Colonic mucosa (tissue), 4 donors: Measurements from ENCODE around the gene ENOSF1. TPM values are rescaled to one million over a fixed set of nuclear protein-coding genes. Genes with fewer than 3 reads are reported as not detected.

Source experiments
- DNase-seq: peaks from one replicate; pipeline ENCODE4 v3.0.0-alpha.2; 2020
- H3K27ac ChIP-seq: fragments of 200-600 bp; one replicate; pipeline ENCODE4 v1.8.0; 2021
- H3K27me3 ChIP-seq: fragments of 200-600 bp; one replicate; pipeline ENCODE4 v1.8.0; 2021
- H3K36me3 ChIP-seq: fragments of 200-600 bp; one replicate; pipeline ENCODE4 v1.8.0; 2021
- H3K4me1 ChIP-seq: fragments of 200-600 bp; one replicate; pipeline ENCODE4 v1.8.0; 2021; ENCODE audit warnings: mild to moderate bottlenecking
- H3K4me3 ChIP-seq: fragments of 200-600 bp; one replicate; pipeline ENCODE4 v1.8.0; 2021
- H3K9ac ChIP-seq, 2 donors: one replicate each; pipeline ENCODE4 v1.7.0; 2013; ENCODE audit warnings: control low read depth in 2 of 2, low read depth in 2 of 2, low read length in 2 of 2
- H3K9me3 ChIP-seq: fragments of 200-600 bp; one replicate; pipeline ENCODE4 v1.8.0; 2021
- CTCF ChIP-seq: fragments of 200-600 bp; IDR thresholded peaks from one replicate; pipeline ENCODE4 v1.8.0; 2022; ENCODE audit warnings: antibody characterized with exemption, mild to moderate bottlenecking
- intact Hi-C: fragments of 100-400 bp; cut with DNase I; formaldehyde crosslinking; loops from one replicate; pipeline ENCODE4 v1.14.1; 2022
- total RNA-seq, 2 donors: library from RNA; stranded (reverse); fragmentation: NEBNext Ultra II Directional in 1 of 2; extraction: Animal tissue kit (Norgen Biotek cat#: 25700) in 1 of 2; gene quantifications; one replicate each; pipeline ENCODE4 v1.2.1, GENCODE V29; 2021
- donor health status: healthy.
- donor health status: DM: no; HTN: no; CAD: no.
- donor health status: DM: no; HTN: no; CAD: no.

The ENOSF1 gene
- total RNA-seq, 2 donors from 2014 or later: 51.7 to 103 TPM

- intact Hi-C loops: no loop called here
- no peak overlapping the region for H3K9ac ChIP-seq
- H3K4me1 ChIP-seq: no peaks in the 10 kb centered on the region
- no peak for TF ChIP-seq CTCF
- H3K4me3 ChIP-seq: no peak overlapping the region
- H3K27ac ChIP-seq: no peak overlapping the region
- DNase-seq: no peak
- no peaks in the 10 kb centered on the region for H3K27me3 ChIP-seq
- no peaks in the 10 kb centered on the region for H3K36me3 ChIP-seq
- no peaks in the 10 kb centered on the region for H3K9me3 ChIP-seq
These were observed 65.1 kb downstream of the ENOSF1 start for GRCh38 chr18:647304-647703.

GRCh38 chr18:644395-645004, 67.9 kb downstream of the ENOSF1 start:
- Histone ChIP-seq H3K27ac (no peak overlapping the region), H3K4me1 (no peaks in the 10 kb centered on the region), H3K27me3 (no peaks in the 10 kb centered on the region), H3K36me3 (no peaks in the 10 kb centered on the region), H3K4me3 (no peak overlapping the region), H3K9ac (no peak overlapping the region), H3K9me3 (no peaks in the 10 kb centered on the region)
- DNase-seq: no peak
- intact Hi-C loops: no loop called here
- no peak for TF ChIP-seq CTCF

GRCh38 chr18:641224-641623, 71.2 kb downstream of the ENOSF1 start:
- Histone ChIP-seq H3K9me3 (no peaks in the 10 kb centered on the region), H3K27me3 (no peaks in the 10 kb centered on the region), H3K4me3 (no peak overlapping the region), H3K27ac (no peak overlapping the region), H3K9ac (no peak overlapping the region), H3K4me1 (no peaks in the 10 kb centered on the region), H3K36me3 (no peaks in the 10 kb centered on the region)
- TF ChIP-seq CTCF: no peak
- intact Hi-C loops: no loop called here
- no peak for DNase-seq

- no peak for TF ChIP-seq CTCF
- H3K27me3 ChIP-seq: no peaks in the 10 kb centered on the region
- intact Hi-C loops: no loop called here
These were observed 77.3 kb downstream of the ENOSF1 start for GRCh38 chr18:635171-635570.

GRCh38 chr18:634551-635045, 77.8 kb downstream of the ENOSF1 start:
- Histone ChIP-seq H3K36me3 (no peaks in the 10 kb centered on the region), H3K27ac (no peak overlapping the region), H3K9me3 (no peaks in the 10 kb centered on the region), H3K27me3 (no peaks in the 10 kb centered on the region), H3K9ac (no peak overlapping the region), H3K4me1 (no peaks in the 10 kb centered on the region), H3K4me3 (no peak overlapping the region)
- intact Hi-C loops: no loop called here
- TF ChIP-seq CTCF: no peak
- no peak for DNase-seq

More at GRCh38 chr18:635171-635570, 77.3 kb downstream of the ENOSF1 start:
- no peaks in the 10 kb centered on the region for H3K9me3 ChIP-seq
- DNase-seq: no peak
- no peak overlapping the region for H3K9ac ChIP-seq
- H3K4me3 ChIP-seq: no peak overlapping the region
- H3K27ac ChIP-seq: no peak overlapping the region
- H3K4me1 ChIP-seq: no peaks in the 10 kb centered on the region
- no peaks in the 10 kb centered on the region for H3K36me3 ChIP-seq
